ENCODE results near the gene LTBP2.

The LTBP2 gene

DNA sequence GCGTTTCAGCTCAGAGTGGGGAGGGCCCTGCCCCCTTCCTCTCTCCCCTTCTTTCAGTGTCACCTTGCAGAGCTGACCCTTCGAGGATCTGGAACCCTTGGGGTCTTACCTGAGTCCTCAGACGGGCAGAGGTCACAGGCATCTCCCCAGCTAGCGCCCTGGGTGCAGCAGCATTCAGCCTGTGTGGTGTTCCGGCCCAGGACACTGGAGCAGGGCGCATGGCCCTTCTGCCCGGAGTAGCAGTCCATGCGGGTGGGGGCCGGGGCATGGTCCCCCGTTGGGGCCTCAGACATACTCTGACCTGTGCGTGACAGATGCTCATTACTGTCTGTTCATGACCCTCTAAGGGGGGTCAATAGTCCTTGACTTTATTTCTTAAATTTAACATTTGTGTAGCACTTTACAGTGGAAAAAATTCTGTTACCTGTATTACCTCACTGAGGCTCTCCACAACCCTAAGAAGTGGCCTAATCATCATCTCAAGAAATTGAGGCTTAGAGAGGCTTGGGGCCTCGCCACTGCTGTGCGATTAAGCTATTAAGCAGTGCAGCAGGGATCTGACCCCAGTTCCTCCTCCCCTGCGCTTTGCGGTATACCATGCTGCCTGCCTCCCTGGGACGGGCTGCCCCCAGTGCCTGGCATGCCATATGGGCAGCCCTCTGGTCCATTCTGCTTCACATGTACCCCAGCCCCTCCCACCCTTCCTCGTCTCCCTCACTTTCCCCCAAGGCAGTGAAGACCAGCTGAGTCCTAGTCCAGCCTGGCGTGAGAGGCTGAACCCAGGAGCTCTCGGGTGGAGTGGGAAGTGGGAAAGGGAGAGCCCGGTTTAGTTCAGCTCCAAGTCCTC lies 106.9 kb downstream of the LTBP2 start:
- no peak for DNase-seq

GRCh38 chr14:74504412-74504811 lies 107.6 kb downstream of the LTBP2 start:
- no peak for DNase-seq

DNA sequence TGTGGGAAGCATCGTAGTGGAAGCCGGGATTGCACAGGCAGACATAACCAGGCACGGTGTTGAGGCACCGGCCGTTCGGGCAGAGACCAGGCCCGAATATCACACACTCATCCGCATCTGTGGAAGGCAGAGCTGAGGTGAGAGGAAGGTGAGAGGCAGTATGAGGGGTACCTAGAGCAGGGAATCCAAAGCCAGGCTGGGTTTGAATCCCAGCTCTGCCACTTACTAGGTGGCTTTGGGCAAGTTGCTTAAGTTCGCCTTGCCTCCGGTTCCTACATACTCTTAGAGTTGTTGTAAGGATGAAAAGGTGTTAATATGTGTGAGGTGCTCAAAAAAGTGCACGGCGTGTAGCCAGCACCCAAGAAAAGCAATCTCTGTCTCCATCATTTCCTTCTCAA lies 108.1 kb downstream of the LTBP2 start:
- DNase-seq, result no peak

GRCh38 chr14:74503291-74503937 lies 108.6 kb downstream of the LTBP2 start:
- DNase-seq, result no peak

DNA sequence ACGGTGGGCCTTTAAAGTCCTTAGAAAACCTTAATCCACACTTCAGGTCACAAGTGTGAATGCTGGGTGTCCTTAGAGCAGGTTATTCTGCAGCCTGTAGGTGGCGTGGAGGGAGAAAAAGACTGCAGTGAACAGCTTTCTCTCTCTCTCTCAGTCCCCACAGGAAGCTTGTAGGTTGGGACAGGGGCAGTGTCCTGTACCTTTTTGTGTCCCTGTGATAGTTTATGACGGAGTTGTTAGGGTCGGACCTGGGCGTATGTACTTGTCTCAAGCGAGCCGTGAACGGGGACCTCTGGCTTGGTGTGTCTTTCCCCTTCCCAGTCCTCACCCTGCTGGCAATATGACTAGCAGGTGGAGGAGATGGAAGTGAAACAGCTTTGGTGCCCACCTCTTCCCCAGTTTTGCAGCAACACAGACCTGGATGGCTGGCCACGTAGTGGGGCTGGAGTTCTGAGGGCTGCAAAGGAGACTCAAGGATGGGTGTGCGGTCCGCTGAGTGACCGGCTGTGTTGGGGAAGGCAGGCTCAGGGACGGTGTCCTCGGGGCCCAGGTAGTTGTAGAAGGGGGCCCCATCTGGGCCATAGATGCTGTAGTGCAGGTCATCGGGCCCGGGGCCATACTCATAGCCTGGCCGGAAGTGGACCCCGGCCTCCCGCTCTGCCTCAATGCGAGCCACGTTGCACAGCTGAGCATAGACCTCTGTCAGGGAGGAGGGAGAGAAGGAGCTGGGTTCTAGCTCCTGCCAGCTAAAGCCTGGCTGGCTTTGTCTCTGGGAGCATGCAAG lies 109.6 kb downstream of the LTBP2 start:
- DNase-seq, result peak; percentile 42 to 54 (median 48)

DNA sequence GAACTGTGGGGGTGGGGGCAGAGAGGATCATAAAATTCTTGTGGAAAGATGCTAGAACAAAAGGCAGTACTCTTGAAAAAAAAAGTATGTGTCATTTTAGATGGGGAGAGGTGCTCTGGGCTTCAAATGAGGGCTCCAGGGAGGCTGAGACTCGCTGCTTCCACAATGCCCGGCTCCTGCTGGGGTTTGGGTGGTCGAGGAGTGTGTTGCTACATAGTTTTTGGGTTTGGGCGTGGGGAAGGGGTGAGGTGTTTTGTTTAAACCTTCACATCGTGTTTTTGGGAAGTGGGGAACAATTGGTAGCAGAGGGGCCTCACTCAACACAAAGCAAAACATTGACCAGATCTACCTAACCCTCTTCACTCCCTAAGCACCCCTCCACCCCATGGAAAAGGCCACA lies 110.3 kb downstream of the LTBP2 start:
- DNase-seq, result no peak

DNA sequence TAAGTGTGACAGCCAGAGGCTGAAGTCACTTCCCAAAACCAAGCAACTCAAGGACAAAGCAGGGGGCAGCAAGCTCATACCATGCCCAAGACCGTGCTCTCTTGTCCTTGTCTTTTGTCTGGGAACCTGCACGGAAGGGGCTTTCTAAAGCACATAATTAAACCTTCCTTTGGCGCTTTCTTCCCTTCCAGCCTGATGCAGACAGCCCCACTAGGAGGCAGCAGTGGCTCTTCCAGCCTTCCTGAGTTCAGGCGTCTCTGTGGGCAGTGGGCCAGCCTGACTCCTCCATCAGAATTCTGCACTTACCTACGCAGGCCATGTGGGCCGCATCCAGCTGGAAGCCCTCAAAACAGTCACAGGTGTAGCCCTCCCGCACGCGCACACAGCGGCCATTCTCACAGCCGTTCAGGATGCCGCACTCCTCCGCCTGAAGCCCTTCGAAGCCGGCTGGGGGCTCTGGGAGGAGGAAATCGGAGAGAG lies 110.9 kb downstream of the LTBP2 start:
- DNase-seq, result peak in 3 of 4 experiments; percentile 45 to 55 (median 48)

DNA sequence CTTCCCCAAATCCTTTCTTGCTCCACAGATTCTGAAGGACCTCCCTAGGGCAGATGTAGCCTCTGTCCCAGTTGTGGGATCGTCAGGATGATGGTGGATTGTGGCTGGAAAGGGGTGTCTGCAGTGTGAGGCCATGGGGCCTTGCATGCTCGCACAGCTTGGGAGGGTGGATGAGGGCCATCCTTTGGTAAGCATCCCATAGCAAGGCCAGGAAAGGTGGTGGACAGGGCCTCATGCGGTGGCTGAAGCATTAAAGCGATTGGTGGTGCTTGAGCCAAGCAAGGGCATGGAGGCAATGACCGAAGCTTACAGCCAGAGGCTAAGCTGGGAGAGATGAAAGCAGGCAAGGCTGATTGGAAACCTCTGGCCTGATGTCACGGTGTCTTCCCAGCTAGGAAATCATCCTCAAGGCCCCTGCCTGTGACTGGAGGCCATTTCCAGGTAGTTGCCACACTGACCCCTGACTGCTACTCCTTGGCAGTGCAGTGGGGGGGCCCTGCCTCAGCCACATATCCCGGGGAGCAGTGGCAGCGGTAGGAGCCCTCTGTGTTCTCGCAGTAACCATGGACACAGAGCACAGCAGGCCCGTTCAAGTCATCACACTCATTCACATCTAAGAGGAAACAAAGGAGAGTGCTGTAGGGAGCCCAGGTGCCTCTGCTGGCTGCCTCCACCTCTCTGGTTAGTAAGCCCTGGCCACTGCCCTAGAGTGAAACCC lies 111.5 kb downstream of the LTBP2 start:
- DNase-seq, result no peak

GRCh38 chr14:74495356-74495755 lies 116.7 kb downstream of the LTBP2 start:
- peak in 2 of 4 experiments; percentile 15 to 33 for DNase-seq

DNA sequence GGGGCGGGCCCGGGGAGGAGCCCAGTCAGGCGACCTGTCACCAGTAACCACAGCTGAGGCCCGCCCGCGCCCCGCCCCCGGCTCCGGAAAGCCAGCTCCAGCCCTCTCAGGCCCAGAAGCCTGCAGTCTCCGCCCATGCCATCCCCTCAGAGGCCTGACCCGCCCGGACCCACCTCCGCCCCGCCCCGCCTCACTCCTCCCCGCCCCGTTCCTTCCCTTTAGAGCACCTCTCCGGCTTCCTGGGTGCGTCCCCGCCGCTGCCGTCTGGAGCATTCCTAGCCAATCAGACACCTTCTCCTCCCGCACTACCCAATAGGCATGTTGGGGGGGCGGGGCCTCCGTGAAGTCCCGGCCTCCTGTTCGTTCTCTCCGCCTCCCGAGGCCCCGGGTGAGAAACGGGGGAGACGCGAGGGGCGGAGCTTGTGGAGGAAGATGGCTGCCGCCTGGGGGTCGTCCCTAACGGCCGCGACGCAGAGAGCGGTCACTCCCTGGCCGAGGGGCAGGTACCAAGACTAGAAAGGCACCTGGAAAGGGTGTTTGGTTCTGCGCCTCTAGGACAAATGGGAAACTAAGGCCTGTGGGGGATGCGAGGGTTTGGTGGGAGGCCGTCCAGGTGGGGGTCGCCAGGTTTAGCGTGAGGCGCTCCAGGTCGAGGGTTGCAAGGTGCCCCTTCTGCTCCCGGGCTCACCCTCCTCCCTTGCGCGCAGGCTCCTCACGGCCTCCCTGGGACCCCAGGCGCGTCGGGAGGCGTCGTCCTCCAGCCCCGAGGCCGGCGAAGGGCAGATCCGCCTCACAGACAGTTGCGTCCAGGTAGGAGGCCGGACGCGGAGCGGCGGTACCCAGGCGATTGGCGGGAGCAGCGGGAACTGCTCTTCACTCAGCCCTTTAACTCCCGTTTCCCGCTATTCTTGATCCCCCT lies 118.4 kb downstream of the LTBP2 start, which contains the start of gene ISCA2:
TSS of gene ISCA2 (plus strand) at position 423 of the 919 bp plus-strand sequence. CDS start at position 433, 10 bp downstream.
- DNase-seq, result peak; percentile 99 to 100 (median 100)

DNA sequence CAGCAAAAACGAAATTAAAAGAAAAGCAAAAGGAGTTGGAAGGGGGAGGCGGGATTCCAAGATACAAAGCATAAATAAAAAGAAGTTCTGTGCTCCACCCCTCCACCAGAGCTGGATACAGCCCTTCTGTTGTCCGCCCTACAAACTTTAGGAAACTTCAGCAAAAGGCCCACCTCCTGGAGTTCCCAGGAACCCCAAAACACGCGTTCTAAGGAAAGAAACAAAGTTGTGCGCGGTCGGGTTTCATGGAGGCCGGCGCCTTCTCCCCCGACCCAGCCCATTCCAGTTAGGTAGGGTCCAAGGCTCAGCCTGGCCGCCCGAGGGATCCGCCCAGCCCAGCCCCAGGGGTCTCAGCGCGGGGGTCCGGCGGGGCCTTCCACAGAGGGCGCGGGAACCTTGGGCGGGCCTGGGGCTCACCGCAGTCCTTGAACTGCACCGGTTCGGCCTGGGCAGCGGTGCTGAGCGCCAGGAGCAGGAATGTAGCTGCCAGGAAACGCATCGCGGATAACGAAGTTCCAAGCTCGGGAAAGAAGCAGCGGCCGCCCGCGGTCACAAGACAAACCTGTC lies 119.2 kb downstream of the LTBP2 start, which contains the start of gene NPC2:
TSS of gene NPC2 (minus strand) at position 530 of the 567 bp plus-strand sequence. CDS start at position 499, 31 bp downstream.
- DNase-seq, result peak in 2 of 4 experiments; percentile 57 to 85

DNA sequence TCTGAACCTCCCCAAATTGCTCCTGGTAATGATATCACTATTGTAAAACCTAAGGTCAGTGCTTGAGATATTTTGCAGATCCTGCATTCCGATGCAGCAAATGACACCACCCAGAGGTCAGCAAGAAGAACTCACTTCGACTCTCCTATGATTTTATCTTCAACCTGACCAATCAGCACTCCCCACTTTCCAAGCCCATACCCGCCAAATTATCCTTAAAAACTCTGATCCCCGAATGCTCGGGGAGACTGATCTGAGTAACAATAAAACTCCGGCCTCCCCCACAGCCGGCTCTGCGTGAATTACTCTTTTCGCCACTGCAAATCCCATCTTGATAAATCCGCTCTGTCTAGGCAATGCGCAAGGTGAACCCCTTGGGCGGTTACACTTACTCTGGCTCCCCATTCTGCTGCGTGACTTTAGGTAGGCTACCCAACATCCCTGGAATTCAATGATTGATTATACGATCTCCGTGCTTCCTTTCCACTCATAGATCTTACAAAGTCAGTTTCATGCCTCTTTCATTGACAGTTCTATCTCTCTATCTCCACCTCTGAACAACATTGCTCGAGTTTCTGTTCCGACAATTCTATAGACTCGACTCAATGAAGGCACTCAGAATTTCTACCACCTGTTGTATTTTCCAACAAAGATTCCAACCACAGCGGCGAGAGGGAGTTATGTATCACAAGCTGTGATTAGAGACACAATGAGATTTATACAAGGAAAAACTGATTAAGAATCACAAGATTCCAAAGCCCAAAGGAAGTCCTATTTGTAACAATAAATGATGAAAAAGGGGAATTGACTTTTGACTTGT lies 119.9 kb downstream of the LTBP2 start:
- DNase-seq, result peak; percentile 43 to 81 (median 66)

DNA sequence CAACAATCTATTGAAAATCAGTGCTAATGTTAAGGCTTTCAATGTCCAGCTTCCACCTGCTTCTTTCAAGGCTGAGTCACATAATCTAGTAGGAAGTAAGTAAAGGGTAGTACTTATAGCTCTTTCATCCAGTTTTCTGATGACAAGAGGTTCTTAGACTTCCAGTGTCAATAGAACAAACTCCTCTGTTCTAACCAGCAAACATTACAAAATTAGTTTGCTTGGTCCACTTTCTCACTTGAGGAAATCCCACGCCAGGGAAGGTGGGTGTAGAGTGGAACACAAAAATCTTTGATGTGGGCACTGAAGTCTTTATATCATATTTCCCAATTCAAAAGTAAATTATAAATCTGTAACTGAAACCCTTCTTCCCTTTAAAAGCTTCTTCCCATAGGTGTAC lies 121.6 kb downstream of the LTBP2 start:
- DNase-seq, result peak in 3 of 4 experiments; percentile 26 to 49 (median 44)

- peak; percentile 74 to 95 (median 87) for DNase-seq
Observed at GRCh38 chr14:74488786-74489397, 123.1 kb downstream of the LTBP2 start.

DNA sequence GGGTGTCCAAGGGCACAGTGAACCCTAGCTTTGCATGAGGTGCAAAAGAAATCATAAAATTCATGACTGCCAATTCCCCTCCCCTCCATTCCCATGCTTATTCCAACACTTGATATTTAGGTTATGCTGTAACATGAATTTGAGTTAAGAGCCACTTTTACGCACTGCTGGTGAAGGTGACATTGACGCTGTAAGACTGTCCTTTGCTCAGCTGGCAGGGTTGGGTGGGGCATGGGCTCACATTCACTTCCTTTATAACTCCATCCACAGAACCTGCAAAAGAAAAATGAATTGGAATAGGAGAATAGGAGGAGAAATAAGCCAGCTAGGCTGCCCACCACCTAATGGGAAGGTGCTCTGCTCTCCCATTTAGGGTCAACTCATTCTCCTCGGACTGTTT lies 125.9 kb downstream of the LTBP2 start:
- no peak for DNase-seq

DNA sequence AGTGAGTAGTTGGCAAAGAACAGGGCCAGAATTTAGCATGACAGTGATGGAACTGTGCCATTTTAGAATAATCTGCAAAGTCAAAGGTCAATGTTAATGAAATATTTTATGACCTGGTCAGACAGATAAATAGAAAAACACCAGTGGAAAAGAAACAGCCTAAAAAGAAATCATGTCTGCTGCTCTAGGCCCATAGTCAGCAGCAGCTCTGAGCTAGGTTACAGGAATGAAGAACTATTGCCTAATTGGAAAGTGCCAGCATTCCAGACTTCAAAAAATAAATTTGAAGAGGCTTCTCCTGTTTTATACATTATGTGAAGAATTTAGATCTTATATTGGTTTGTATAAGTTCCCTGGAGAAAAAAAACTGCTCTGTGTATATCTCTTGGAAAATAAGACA lies 128.7 kb downstream of the LTBP2 start:
- no peak for DNase-seq

DNA sequence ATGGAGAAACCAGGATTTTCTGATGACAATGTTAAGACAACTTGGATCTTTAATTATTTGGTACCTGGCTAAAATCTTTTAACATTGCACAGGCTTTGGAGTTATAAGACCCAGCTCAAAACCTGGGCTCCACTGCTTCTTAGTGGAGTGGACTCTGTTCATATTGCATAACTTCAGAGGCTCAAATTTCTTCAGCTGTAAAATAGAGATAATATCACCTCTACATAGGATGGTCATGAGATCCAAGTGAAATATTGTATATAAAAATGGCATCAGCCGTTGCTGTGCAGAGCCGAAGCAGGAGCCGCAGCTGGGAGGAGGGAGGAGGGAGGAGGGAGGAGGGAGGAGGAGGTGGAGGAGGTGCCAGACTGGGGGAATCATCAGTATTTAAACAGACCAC lies 129.5 kb downstream of the LTBP2 start:
- DNase-seq, result no peak

- no peak for DNase-seq
Observed at GRCh38 chr14:74480046-74480445, 132.0 kb downstream of the LTBP2 start.

DNA sequence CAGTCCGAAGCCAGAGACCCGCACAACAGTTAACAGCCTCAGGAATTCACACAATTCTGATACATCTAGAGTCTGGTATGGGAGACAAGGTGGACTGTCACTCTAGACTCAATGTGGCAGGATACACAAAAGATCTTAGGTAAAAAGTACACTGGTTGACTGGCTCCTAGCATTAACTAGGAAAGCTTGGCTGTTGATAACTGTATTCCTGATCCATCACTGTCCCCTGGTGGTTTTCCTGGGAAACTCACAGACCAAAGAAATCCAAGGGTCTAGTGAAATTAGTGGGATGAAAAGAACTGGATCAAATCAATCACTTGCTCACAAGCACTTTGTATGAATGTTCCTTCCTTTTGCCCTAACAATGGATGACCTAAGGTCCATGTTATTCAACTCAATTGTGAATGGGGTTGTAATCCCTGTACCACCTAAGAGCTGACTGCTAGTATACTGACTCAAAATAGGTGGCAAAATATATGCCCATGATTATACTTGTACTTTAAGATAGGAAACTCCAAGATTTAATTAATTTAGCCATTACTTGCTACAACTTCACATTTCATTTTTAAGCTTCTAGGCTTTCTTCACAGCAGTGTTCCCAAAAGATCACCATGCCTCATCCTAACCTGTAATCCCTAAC lies 132.9 kb downstream of the LTBP2 start:
- no peak for DNase-seq
